HG02840 (cell line): Measurements from ENCODE around the gene TUBGCP5.
"Not testable (repeated sequence)": the region's sequence is repeated elsewhere in the genome, so short reads cannot be mapped to it uniquely, and the experiment has no call there.

ENCODE experiments used
- ATAC-seq: cut with Tn5 transposase; IDR thresholded peaks from one replicate; pipeline ENCODE4 v1.9.1; 2021; ENCODE audit warnings: mild to moderate bottlenecking, moderate library complexity, moderate number of reproducible peaks; ENCODE audit not compliant: unreplicated experiment, low FRiP score

The TUBGCP5 gene

DNA sequence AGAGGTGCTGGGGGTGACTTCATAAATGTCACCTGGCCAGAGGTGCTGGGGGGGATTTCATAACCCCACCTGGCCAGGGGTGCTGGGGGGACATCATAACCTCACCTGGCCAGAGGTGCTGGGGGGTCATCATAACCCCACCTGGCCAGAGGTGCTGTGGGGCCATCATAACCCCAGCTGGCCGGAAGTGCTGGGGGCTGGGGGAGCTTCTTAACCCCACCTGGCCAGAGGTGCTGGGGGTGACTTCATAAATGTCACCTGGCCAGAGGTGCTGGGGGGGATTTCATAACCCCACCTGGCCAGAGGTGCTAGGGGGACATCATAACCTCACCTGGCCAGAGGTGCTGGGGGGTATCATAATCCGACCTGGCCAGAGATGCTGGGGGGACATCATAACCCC is 4.6 kb upstream of the TUBGCP5 start:
- not testable (repeated sequence) for ATAC-seq

DNA sequence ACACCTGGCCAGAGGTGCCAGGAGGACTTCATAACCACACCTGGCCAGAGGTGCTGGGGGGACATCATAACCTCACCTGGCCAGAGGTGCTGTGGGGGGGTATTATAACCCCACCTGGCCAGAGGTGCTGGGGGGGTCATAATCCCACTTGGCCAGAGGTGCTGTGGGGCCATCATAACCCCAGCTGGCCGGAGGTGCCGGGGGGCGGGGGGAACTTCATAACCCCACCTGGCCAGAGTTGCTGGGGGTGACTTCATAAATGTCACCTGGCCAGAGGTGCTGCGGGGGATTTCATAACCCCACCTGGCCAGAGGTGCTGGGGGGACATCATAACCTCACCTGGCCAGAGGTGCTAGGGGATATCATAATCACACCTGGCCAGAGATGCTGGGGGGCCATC is 4.2 kb upstream of the TUBGCP5 start:
- ATAC-seq, result not testable (repeated sequence)

DNA sequence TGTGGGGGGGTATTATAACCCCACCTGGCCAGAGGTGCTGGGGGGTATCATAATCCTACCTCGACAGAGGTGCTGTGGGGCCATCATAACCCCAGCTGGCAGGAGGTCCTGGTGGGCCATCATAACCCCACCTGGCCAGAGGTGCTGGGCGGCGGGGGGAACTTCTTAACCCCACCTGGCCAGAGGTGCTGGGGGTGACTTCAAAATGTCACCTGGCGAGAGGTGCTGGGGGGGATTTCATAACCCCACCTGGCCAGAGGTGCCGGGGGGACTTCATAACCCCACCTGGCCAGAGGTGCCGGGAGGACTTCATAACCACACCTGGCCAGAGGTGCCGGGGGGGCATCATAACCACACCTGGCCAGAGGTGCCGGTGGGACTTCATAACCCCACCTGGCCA is 2.4 kb upstream of the TUBGCP5 start:
- not testable (repeated sequence) for ATAC-seq

DNA sequence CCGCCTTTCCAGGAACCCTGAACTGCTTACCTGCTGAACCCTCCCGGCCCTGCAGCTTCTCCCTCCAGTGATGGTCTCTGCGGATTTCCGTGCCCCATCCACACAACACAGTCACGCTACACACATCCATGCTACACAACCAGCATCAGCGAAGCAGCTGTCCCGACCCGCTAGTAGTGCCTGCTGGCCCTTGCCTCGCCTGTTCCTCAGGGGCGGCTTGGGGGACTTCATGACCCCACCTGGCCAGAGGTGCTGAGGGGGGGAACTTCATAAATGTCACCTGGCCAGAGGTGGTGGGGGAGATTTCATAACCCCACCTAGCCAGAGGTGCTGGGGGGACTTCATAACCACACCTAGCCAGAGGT is 530 bp upstream of the TUBGCP5 start:
- peak; percentile 26 for ATAC-seq

DNA sequence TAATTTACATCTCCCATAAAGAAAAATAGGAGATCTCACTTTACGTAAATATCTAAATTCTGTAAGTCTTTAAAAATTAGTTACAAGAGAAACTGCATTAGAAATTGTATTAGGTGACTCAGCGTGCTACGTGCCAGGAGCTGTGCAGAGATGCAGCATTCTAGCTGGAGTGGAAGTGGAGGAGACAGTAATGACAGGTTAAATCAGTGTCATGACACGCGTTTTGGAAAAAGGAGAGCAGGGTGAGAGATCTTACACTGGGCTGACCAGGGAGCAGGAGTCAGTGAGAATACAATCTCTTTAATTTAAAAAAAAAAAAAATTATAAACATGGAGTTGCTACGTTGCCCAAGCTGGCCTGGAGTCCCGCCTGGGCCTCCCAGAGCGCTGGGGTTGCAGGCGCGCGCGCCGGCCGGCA is 635 bp downstream of the TUBGCP5 start:
- peak; percentile 9 for ATAC-seq

DNA sequence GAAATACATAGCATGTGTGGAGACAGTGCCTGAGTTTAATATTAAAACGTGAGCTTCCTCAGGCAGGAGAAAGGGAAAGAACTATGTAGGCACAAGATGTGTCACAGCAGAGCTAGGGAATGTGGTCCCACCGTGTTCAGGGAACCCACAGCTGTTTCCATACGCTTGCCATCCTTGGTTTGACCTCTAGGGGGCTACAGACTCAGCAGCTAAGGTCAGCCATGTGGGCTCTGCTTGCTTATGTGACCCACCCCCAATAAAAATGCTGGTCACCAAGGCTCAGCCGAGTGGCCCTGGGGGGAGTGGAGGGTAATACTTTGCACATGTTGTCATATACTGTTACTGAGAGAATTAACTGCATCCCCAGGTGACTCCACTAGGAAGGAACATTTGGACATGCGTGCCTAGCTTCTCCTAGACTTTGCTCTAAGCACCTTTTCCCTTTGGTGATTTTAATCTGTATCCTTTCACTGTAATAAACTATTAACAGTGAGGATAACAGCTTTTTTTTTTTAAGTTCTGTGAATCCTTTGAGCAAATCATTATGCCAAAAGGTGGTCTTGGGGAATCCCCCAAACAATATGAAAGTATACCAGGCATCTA is 3.3 kb downstream of the TUBGCP5 start:
- no peak for ATAC-seq

DNA sequence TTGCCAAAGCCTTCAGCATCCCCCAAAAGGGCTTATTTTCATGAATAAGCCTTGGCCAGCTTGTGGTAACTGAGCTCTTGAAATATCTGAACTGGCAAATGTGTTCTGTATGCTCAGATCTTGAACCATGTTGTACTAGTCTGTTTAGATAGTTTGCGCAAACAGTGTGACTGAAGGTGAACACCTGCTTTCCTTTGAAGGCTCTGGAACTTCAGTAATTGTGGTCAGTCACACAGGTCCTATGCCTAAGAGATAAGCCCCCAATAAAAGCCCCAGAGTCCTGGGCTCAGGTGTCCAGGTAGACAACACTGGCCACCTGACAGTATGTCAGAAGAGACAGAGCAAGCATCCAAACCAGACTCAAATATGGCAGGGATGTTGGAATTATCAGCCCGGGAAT is 5.4 kb downstream of the TUBGCP5 start:
- no peak for ATAC-seq

DNA sequence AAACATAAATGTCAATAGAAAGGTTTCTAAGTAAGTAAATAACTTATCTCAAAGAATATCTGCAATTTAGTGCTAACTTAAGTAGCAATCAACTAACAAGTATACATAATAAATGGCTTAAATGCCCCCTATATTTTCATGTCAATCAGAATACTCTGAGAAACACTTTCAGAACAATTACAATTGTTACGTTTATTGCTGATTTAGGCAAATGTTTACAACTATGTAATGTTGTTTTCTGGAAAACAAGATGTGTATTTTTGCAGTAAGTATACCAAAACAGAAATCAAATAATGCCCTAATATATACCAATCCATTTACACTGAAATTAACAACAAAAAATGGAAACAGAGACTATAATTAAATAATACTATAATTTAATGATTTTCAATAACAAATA is 13.2 kb downstream of the TUBGCP5 start:
- no peak for ATAC-seq

DNA sequence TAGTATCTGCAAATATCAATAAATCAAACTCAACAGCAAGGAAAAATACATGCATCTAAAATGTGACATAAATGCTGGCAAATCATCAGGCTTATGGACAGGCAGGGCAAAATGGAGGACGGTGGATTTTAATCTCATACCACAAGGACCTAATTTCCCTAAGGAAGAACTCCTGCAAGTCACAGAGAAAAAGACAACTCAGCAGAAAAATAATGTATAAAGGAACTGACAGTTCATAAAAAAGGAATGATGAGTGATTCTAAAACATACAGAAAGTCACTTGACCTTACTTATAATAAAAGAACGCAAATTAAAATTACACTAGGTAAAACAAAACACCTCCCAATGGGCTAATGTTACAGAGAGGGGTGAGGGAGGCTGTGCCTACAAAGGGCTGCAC is 17.2 kb downstream of the TUBGCP5 start:
- no peak for ATAC-seq

DNA sequence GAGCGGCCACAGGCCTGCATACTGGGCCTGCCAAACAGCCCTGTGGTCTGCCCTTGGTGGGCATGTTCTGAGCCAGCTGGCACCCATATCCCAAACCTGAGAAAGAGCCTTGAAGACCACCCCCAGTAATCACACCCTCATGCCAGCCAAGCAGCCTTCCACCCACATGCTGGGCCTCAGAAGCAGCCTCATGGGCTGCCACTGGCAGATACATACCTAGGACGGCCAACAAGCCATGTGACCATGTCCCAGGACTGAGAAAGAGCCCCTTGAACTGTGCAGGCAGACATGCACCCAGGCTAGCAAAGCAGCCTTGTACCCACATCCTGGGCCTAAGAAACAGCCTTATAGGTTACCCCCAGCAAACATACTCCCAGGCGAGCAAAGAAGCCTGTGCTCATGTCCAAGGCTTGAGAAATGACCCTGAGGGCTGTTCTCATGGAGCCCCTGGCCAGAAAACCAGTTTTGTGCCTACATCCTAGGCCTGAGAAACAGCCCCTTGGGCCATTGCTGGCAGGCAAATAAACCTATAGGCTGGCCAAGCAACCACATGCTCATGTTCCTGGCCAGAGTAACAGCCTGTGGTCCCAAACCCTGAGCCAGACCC is 24.9 kb downstream of the TUBGCP5 start:
- ATAC-seq, result no peak

DNA sequence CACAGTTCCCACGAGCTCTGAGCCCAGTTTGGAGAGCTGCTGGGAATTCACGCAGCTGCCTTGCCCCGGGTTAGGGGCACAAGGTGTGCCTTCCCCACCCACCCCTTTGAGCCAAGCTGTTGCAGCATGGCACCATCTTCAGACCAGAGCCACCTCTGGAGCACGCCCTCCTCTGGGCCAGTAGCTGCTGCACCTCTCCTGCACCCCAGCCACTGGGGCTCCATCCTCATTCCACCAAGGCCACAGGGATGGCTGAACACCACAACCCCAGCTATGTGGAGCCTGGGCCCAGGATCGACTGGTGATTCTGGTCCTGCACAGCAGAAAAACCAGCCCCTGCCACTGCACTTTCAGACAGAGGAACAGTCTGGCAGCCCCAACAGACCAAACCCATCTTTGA is 25.7 kb downstream of the TUBGCP5 start:
- ATAC-seq, result no peak

DNA sequence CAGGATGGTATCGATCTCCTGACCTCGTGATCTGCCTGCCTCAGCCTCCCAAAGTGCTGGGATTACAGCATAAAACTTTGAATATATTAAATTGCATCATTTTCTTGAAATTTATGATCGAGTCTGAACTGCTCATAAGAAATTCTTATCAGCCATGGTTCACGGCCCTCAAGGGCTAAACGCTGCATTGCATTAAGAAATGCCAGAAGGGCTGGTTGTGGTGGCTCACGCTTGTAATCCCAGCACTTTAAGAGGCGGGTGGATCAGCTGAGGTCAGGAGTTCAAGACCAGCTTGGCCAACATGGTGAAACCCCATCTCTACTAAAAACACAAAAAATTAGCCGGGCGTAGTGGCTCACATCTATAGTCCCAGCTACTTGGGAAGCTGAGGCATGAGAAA is 26.8 kb downstream of the TUBGCP5 start:
- ATAC-seq, result not testable (repeated sequence)

DNA sequence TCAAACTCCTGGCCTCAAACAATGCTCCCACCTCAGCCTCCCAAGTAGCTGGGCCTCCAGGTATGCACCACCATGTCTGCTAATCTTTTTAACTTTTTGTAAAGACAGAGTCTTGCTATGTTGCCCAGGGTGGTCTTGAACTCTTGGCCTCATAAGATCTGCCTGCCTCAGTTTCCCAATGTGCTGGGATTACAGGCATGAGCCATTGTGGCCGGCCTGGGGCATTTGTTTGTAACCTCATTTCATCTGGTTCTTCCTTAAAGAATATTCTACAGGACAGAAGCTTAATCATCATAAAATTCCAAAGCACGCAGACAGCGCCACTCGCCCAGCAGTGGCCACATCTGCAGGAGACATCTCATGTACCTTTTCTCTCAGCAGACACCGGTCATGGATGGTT is 35.6 kb downstream of the TUBGCP5 start:
- no peak for ATAC-seq

DNA sequence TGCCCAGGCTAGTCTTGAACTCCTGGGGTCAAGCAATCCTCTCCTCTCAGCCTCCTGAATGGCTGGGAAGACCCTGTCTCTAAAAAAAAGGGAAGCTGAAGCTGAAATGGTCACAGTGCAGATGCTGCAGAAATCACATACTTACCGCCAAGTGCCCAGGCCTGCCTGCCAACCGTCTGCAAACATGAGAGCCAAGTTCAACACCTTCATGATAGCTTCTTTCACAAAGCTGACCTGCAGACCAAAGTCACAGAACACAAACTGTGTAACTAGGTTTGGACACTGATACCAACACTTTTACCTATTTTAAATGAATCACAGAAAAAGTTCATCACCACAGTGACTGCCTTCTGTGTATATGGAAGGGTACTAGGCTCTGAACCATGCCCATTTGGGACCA is 36.4 kb downstream of the TUBGCP5 start:
- ATAC-seq, result no peak

DNA sequence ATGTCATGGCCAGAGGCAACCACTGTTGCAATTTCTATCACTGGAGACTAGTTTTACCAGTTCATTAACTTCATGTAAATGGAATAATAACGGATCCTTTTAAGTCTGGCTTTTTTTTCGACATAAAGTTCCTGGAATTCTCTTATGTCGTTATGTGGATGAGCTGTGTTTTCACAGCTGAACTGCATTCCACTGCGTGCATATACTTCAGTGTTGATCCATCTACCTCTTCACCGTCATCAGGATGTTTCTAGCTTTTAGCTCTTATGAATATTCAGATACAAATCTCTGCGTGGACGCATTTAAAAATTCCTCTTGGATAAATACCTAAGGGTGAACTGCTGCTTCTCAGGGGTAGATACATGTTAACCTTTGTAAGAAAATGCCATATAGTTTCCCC is 43.6 kb downstream of the TUBGCP5 start:
- no peak for ATAC-seq

DNA sequence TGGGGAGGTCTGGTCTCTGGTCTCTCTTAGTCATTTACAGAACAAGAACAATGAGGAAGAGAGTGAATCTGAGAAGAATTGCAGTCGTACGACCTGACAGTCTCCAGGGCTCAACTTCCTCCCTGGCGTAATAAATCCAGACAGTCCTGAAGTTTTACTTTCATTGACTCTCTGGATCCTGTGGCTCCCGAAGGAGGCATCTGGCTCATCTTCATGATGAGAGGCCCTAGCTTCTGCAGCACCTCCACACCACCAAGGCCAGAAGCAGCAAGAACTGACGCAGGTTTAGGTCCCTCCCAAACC is 47.4 kb downstream of the TUBGCP5 start:
- no peak for ATAC-seq

DNA sequence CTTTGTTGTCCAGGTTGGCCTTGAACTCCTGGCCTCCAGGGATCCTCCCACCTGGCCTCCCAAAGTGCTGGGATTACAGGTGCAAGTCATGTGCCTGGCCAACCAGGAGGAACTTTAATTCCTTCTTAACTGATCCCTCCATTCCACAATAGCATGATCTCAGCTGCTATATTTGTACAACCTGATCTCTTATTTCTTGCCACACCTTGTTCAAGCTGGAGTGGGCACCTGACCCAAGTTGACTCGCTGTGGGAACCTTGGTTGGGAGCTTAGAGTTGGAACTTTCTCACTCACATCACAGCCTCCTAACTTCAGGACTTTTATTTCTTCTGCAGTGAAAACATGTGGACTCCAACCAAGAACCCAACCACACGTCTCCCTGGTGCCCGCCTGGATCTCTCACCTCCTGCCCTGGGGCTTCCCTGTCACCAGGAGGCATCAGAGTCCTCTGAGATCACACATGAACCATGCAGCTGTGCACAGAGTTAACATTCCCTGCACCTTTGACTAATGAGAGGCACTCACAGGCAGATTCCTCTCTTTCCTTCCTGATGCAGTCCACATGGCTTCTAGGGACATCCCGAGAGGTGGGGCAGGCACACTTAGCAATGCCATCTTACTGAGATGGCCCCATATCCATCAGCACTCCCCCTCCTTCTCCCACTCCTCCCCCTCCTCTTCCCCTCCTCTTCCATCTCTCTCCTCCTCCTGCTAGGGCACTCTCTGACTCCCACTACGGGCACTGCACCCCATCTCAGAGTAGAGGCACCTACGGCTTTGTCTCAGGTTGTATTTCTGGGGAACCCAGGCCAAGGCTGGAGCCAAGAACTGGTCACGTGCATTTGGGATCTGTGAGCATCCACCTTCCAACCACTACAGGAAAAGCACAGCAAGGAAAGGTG is 49.5 kb downstream of the TUBGCP5 start:
- no peak for ATAC-seq

DNA sequence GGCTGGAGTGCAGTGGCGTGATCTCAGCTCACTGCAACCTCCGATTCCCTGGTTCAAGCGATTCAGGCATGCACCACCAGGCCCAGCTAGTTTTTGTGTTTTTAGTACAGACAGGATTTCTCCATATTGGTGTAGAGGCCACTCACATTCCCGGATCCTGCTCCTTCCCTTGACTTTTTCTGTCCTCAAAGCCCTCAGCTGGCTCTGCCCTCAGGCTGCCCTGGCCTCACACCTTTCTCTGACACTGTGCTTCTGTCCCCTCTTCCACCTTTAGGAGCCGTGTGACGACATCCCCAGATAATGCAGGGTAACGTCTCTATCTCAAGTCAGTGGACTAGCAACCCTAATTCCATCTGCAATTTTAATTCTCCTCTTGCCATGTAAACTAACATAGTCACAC is 50.6 kb downstream of the TUBGCP5 start:
- no peak for ATAC-seq

DNA sequence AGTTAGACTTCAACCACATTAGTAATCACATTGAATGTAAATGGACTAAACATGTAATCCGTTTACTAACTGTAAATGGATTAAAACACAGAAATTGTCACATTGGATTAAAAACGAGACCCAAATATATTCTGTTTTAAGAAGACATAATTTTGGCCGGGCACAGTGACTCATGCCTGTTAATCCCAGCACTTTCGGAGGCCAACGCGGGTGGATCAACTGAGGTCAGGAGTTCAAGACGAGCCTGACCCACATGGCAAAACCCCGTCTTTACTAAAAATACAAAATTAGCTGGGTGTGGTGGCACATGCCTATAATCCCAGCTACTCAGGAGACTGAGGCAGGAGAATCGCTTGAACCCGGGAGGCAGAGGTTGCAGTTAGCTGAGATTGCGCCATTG is 57.4 kb downstream of the TUBGCP5 start:
- ATAC-seq, result not testable (repeated sequence)

DNA sequence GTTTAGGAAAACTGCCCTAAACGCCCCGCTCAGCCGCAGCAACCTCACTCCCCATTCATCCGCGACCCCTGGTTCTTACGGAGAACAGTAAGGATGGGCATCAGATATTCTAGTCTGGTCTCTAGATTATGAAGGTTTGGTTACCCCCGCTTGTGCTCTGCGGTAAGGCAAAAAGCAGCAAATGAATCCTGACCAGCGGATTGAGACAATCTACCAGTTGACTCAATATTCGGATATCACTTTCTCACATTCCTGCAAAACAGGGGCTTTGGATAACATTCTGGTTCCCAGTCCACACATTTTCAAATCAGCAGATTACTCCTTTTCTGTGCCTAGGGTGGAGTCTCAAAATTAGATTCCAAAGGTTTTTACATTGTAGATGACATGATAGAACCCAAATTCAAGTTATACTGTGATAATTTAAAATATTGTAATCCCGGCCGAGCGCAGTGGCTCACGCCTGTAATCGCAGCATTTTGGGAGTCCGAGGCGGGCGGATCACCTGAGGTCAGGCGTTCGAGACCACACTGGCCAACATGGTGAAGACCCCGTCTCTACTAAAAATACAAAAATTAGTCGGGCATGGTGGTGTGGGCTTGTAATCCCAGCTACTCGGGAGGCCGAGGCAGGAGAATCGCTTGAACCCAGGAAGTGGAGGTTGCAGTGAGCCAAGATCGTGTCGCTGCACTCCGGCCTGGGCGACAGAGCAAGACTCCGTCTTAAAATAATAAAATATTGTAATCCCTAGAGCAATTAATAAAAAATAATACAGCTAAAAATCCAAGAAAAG is 58.1 kb downstream of the TUBGCP5 start:
- no peak for ATAC-seq
